Right cardiac atrium (tissue), 5 donors: ENCODE measurements around the gene DFFA. TPM values are rescaled to one million over a fixed set of nuclear protein-coding genes. Genes with fewer than 3 reads are reported as not detected.

Experiments
- ATAC-seq, 2 donors: fragments of 200-7000 bp; cut with Tn5 transposase; one replicate each; pipeline versions ENCODE4 v1.8.0 to v1.9.1; 2020; ENCODE audit warnings: moderate library complexity in 2 of 2, mild to moderate bottlenecking in 1 of 2
- DNase-seq, 3 donors: peaks; one replicate each; pipeline ENCODE4 v3.0.0-alpha.2; 2020
- H3K27ac ChIP-seq: one replicate; pipeline ENCODE4 v1.5.1; 2013; ENCODE audit warnings: mild to moderate bottlenecking, low read length, control low read depth, moderate library complexity
- H3K27me3 ChIP-seq: one replicate; pipeline ENCODE4 v1.6.1; 2013; ENCODE audit not compliant: control insufficient read depth, insufficient read depth
- H3K4me1 ChIP-seq: one replicate; pipeline ENCODE4 v1.6.1; 2013; ENCODE audit warnings: low read length; ENCODE audit not compliant: control insufficient read depth, insufficient read depth
- H3K4me3 ChIP-seq: one replicate; pipeline ENCODE4 v1.5.1; 2013; ENCODE audit warnings: low read length, control low read depth
- H3K9me3 ChIP-seq: one replicate; pipeline ENCODE4 v1.6.1; 2013; ENCODE audit warnings: low read length; ENCODE audit not compliant: control insufficient read depth
- WGBS: extraction: QIAGEN DNeasy Blood & Tissue Kit; methylation state at CpG from one replicate; pipeline ENCODE4 v1.1.7; 2013; 5-methylcytosine and 5-hydroxymethylcytosine counted together
- intact Hi-C, 4 donors: fragments of 100-400 bp; cut with DNase I; formaldehyde crosslinking; loops; one replicate each; pipeline versions ENCODE4 v1.11.0 to v1.14.0; 2022 to 2023
- polyA plus RNA-seq: library from polyadenylated mRNA; stranded (reverse); fragments of 200-250 nt; gene quantifications from one replicate; pipeline ENCODE4 v1.2.3, GENCODE V29; 2013
- total RNA-seq, 4 donors: library from RNA; stranded (reverse); fragmentation: NEBNext Ultra II Directional; extraction: Animal tissue kit (Norgen Biotek cat#: 25700); gene quantifications; one replicate each; pipeline ENCODE4 v1.2.1, GENCODE V29; 2021
- donor health status: healthy with polysubstance abuse.
- donor health status: DM: no; HTN: yes; CAD: no.
- donor health status: DM: no; HTN: no; CAD: no.
- donor health status: DM: no; HTN: yes; CAD: no; lungs with severe emphysema.
- donor health status: DM: yes; HTN: yes; CAD: no.

The DFFA gene
- total and polyA plus RNA-seq, 5 donors, result 17.0 to 31.3 (median 28.0) TPM

- Histone ChIP-seq H3K9me3 (no peaks in the 10 kb centered on the region), H3K27ac (no peak overlapping the region), H3K27me3 (no peaks in the 10 kb centered on the region), H3K4me1 (peaks cover 13% of the 10 kb centered on the region), H3K4me3 (no peak overlapping the region)
- DNase-seq (no peak), ATAC-seq (no peak)
- WGBS, result 75% methylated on average over 10 of the region's 10 CpGs
- intact Hi-C loops, result loop anchor here in 2 of 4 donors (5.0 to 10.0 kb wide), 3 partner anchors 349 to 429 kb away; no protein-coding TSS in a partner anchor
Observed at GRCh38 chr1:10515301-10515975, 43.1 kb upstream of the DFFA start.

GRCh38 chr1:10514490-10515235 lies 42.3 kb upstream of the DFFA start:
- no peak for DNase-seq
- no peak overlapping the region for H3K27ac ChIP-seq
- H3K4me1 ChIP-seq, result peaks cover 14% of the 10 kb centered on the region
- ATAC-seq, result no peak
- no peaks in the 10 kb centered on the region for H3K27me3 ChIP-seq
- H3K4me3 ChIP-seq, result no peak overlapping the region
- H3K9me3 ChIP-seq, result no peaks in the 10 kb centered on the region
- intact Hi-C loops, result loop anchor here in 3 of 4 donors (5.0 to 10.0 kb wide), 4 partner anchors 350 to 430 kb away; no protein-coding TSS in a partner anchor
- whole genome bisulfite sequencing, result 72% methylated on average over 8 of the region's 8 CpGs

GRCh38 chr1:10513199-10513598 lies 40.9 kb upstream of the DFFA start:
- WGBS, result 94% methylated on average over 5 of the region's 5 CpGs
- no peak overlapping the region for H3K27ac ChIP-seq
- intact Hi-C loops, result loop anchor here in 3 of 4 donors (5.0 to 10.0 kb wide), 3 partner anchors 352 to 432 kb away; no protein-coding TSS in a partner anchor

GRCh38 chr1:10511494-10511885 lies 39.2 kb upstream of the DFFA start:
- 65% methylated on average over 3 of the region's 3 CpGs for WGBS
- intact Hi-C loops, result loop anchor here in 3 of 4 donors (5.0 to 10.0 kb wide), 3 partner anchors 353 to 433 kb away; no protein-coding TSS in a partner anchor
- Histone ChIP-seq H3K4me3 (no peak overlapping the region), H3K9me3 (no peaks in the 10 kb centered on the region), H3K4me1 (peaks cover 11% of the 10 kb centered on the region), H3K27ac (no peak overlapping the region), H3K27me3 (no peaks in the 10 kb centered on the region)
- DNase-seq (no peak), ATAC-seq (no peak)

More at GRCh38 chr1:10513199-10513598, 40.9 kb upstream of the DFFA start:
- H3K4me3 ChIP-seq, result no peak overlapping the region
- H3K4me1 ChIP-seq, result peaks cover 14% of the 10 kb centered on the region
- DNase-seq, result no peak
- no peaks in the 10 kb centered on the region for H3K9me3 ChIP-seq
- ATAC-seq, result no peak
- H3K27me3 ChIP-seq, result no peaks in the 10 kb centered on the region

GRCh38 chr1:10510520-10511493 lies 38.5 kb upstream of the DFFA start:
- WGBS, result 39% methylated on average over 12 of the region's 12 CpGs
- peak in 1 of 2 donors; percentile 49 for ATAC-seq
- H3K4me1 ChIP-seq, result peaks cover 11% of the 10 kb centered on the region

GRCh38 chr1:10509809-10510509 lies 37.6 kb upstream of the DFFA start:
- WGBS, result 83% methylated on average over 6 of the region's 6 CpGs
- Histone ChIP-seq H3K9me3 (no peaks in the 10 kb centered on the region), H3K4me3 (no peak overlapping the region), H3K4me1 (peaks cover 11% of the 10 kb centered on the region), H3K27ac (no peak overlapping the region), H3K27me3 (no peaks in the 10 kb centered on the region)
- intact Hi-C loops, result loop anchor here in 3 of 4 donors (5.0 to 10.0 kb wide), 3 partner anchors 355 to 435 kb away; no protein-coding TSS in a partner anchor
- ATAC-seq, result no peak
- no peak for DNase-seq

More at GRCh38 chr1:10510520-10511493, 38.5 kb upstream of the DFFA start:
- no peak overlapping the region for H3K4me3 ChIP-seq
- H3K27ac ChIP-seq, result no peak overlapping the region
- intact Hi-C loops, result loop anchor here in 3 of 4 donors (5.0 to 10.0 kb wide), 3 partner anchors 354 to 434 kb away; no protein-coding TSS in a partner anchor
- no peaks in the 10 kb centered on the region for H3K27me3 ChIP-seq
- no peaks in the 10 kb centered on the region for H3K9me3 ChIP-seq
- DNase-seq, result no peak

- Histone ChIP-seq H3K4me3 (no peak overlapping the region), H3K9me3 (no peaks in the 10 kb centered on the region), H3K27ac (no peak overlapping the region), H3K4me1 (peaks cover 9% of the 10 kb centered on the region), H3K27me3 (no peaks in the 10 kb centered on the region)
- ATAC-seq, result no peak
- no peak for DNase-seq
- 86% methylated on average over 3 of the region's 3 CpGs for WGBS
- intact Hi-C loops, result no loop called here
Observed at GRCh38 chr1:10508511-10508951, 36.2 kb upstream of the DFFA start.

GRCh38 chr1:10507111-10507879 lies 35.0 kb upstream of the DFFA start:
- H3K9me3 ChIP-seq, result no peaks in the 10 kb centered on the region
- peaks cover 9% of the 10 kb centered on the region for H3K4me1 ChIP-seq
- H3K27me3 ChIP-seq, result no peaks in the 10 kb centered on the region
- WGBS, result 66% methylated on average over 17 of the region's 17 CpGs
- H3K4me3 ChIP-seq, result no peak overlapping the region
- H3K27ac ChIP-seq, result no peak overlapping the region
- ATAC-seq (peak; percentile 74 to 86), DNase-seq (peak; percentile 59 to 81 (median 71))
- intact Hi-C loops, result loop anchor here in 1 of 4 donors (2.0 kb wide), 1 partner anchor 362 kb away; no protein-coding TSS in a partner anchor

GRCh38 chr1:10506677-10507047 lies 34.3 kb upstream of the DFFA start:
- intact Hi-C loops, result loop anchor here in 1 of 4 donors (2.0 kb wide), 1 partner anchor 362 kb away; no protein-coding TSS in a partner anchor
- WGBS, result 79% methylated on average over 4 of the region's 4 CpGs

More at GRCh38 chr1:10506677-10507047, 34.3 kb upstream of the DFFA start:
- Histone ChIP-seq H3K4me3 (no peak overlapping the region), H3K27ac (no peak overlapping the region), H3K9me3 (no peaks in the 10 kb centered on the region), H3K27me3 (no peaks in the 10 kb centered on the region), H3K4me1 (peaks cover 9% of the 10 kb centered on the region)
- DNase-seq, result no peak
- ATAC-seq, result no peak
